ENCODE data around the gene CD80.

Gene CD80

DNA sequence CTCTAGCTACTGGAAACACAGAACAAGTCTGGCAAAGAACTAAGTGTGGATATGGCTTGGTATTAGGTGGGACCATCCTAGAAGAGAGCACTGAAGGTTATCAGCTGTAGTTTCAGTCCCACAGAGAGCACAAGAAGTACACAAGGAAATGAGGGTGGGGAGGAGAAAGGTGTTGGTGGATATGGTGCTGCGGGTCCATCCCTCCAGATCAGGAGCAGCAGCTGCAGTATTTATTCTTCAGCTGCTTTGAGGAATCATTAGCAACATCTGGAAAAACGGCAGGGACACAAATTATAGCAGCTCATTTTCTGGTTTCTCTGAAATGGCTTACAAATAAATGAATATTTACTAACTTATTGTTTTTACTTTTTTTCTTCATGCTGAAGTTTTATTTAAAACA, 29.0 kb downstream of the CD80 start:
- Histone ChIP-seq H3K4me1 (ENCODE audit: control insufficient read depth in 5 of 5, insufficient read depth in 5 of 5, low read length in 5 of 5) (peaks cover 0 to 4% (median 0%) of the 10 kb centered on the region in 5 donors), H3K9me3 (ENCODE audit: control insufficient read depth in 5 of 5, low read length in 5 of 5) (no peaks in the 10 kb centered on the region)

DNA sequence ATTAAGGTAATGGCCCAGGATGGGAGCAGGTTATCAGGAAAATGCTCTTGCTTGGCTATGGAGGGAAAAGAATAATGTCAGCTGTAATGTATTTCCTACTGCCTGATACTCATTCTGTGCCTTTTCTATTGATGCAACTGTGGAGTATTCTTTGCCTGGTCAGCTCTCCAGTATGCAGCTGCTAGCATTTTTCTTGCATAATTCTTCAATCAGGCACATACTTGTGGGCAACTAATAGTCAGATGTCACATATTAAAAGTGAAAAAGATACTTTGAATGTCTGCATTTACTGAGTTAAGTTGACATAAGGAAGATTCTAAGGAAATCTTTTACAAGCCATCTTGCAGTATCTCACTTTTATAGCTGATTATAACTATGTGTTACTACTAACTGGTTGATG, 29.5 kb downstream of the CD80 start:
- peaks cover 0 to 4% (median 0%) of the 10 kb centered on the region in 5 donors for H3K4me1 ChIP-seq (ENCODE audit: control insufficient read depth in 5 of 5, insufficient read depth in 5 of 5, low read length in 5 of 5)

More for the DNA sequence above, 29.0 kb downstream of the CD80 start:
- Histone ChIP-seq H3K9ac (ENCODE audit: low read length in 5 of 5) (no peak overlapping the region), H3K27me3 (ENCODE audit: control insufficient read depth in 5 of 5, insufficient read depth in 4 of 5, low read length in 5 of 5) (no peaks in the 10 kb centered on the region), H3K27ac (ENCODE audit: low read depth, low read length) (no peak overlapping the region), H3K4me3 (ENCODE audit: low read depth in 1 of 5, low read length in 5 of 5) (no peak overlapping the region), H3K36me3 (ENCODE audit: control insufficient read depth in 5 of 5, insufficient read depth in 5 of 5, low read length in 5 of 5) (peaks cover 0 to 4% (median 3%) of the 10 kb centered on the region in 5 donors)

DNA sequence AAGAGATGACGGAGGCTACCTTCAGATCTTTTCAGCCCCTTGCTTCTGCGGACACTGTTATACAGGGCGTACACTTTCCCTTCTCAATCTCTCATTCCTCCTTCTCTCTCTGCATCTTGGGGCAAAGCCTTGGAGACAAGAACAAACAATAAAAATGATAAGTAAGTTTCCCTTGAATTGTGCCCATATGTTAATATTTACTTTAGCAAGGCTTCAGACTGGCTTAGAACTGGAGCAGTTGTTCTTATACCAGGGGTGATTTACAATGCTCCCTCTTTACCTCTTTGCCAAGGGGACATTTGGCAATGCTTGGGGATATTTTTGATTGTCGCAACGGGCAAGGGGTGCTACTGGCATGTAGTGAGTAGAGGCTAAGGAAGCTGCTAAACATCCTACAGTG, 31.7 kb downstream of the CD80 start:
- Histone ChIP-seq H3K27ac (ENCODE audit: low read depth, low read length) (no peak overlapping the region), H3K4me1 (ENCODE audit: control insufficient read depth in 5 of 5, insufficient read depth in 5 of 5, low read length in 5 of 5) (peaks cover 0 to 8% (median 0%) of the 10 kb centered on the region in 5 donors), H3K4me3 (ENCODE audit: low read depth in 1 of 5, low read length in 5 of 5) (no peak overlapping the region), H3K27me3 (ENCODE audit: control insufficient read depth in 5 of 5, insufficient read depth in 4 of 5, low read length in 5 of 5) (no peaks in the 10 kb centered on the region), H3K9ac (ENCODE audit: low read length in 5 of 5) (no peak overlapping the region), H3K9me3 (ENCODE audit: control insufficient read depth in 5 of 5, low read length in 5 of 5) (no peaks in the 10 kb centered on the region), H3K36me3 (ENCODE audit: control insufficient read depth in 5 of 5, insufficient read depth in 5 of 5, low read length in 5 of 5) (peaks cover 18 to 24% (median 22%) of the 10 kb centered on the region in 5 donors)

More for the DNA sequence above, 29.5 kb downstream of the CD80 start:
- peaks cover 0 to 8% (median 4%) of the 10 kb centered on the region in 5 donors for H3K36me3 ChIP-seq (ENCODE audit: control insufficient read depth in 5 of 5, insufficient read depth in 5 of 5, low read length in 5 of 5)
- no peaks in the 10 kb centered on the region for H3K27me3 ChIP-seq (ENCODE audit: control insufficient read depth in 5 of 5, insufficient read depth in 4 of 5, low read length in 5 of 5)
- no peak overlapping the region for H3K27ac ChIP-seq (ENCODE audit: low read depth, low read length)
- H3K9me3 ChIP-seq (ENCODE audit: control insufficient read depth in 5 of 5, low read length in 5 of 5) = no peaks in the 10 kb centered on the region
- H3K4me3 ChIP-seq (ENCODE audit: low read depth in 1 of 5, low read length in 5 of 5) = no peak overlapping the region
- no peak overlapping the region for H3K9ac ChIP-seq (ENCODE audit: low read length in 5 of 5)

DNA sequence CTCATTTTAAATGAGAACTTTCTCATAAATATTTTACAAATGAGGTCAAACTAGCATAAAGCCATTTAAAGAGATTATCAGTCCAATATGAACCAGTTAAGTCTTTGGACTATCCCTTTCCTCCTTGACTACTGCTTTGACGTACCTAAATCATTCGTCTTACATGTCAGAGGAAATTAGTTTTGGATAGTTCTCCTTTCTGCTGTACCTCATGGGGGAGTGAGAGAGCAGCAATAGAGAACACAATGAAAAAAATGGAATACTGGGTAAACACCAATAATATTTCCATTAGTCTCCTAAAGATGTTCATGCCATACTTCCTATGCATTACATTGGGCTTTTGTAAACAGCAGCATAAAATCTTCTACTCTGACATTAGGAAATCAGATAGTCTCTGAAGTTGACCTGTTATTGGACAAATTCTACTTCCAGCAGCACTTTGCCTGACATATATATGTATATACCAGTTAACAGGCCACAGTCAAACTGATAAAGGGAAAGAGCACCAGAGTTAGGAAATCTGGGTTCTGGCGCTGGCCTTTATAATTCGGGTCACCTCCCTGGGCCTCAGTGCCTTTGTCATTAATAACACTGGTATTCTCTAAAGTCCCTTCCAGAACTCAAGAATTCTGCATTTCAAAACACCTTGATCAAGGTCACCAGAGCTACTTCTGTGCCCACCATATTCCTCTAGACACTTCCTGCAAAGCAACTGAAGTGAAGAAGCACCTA, 34.3 kb downstream of the CD80 start:
- Histone ChIP-seq H3K4me1 (ENCODE audit: control insufficient read depth in 5 of 5, insufficient read depth in 5 of 5, low read length in 5 of 5) (peaks cover 0 to 4% (median 0%) of the 10 kb centered on the region in 5 donors), H3K36me3 (ENCODE audit: control insufficient read depth in 5 of 5, insufficient read depth in 5 of 5, low read length in 5 of 5) (peaks cover 29 to 46% (median 39%) of the 10 kb centered on the region in 5 donors), H3K9ac (ENCODE audit: low read length in 5 of 5) (peak overlapping the region in 1 of 5 donors; percentile 1), H3K27ac (ENCODE audit: low read depth, low read length) (no peak overlapping the region), H3K9me3 (ENCODE audit: control insufficient read depth in 5 of 5, low read length in 5 of 5) (no peaks in the 10 kb centered on the region), H3K27me3 (ENCODE audit: control insufficient read depth in 5 of 5, insufficient read depth in 4 of 5, low read length in 5 of 5) (no peaks in the 10 kb centered on the region), H3K4me3 (ENCODE audit: low read depth in 1 of 5, low read length in 5 of 5) (no peak overlapping the region)

DNA sequence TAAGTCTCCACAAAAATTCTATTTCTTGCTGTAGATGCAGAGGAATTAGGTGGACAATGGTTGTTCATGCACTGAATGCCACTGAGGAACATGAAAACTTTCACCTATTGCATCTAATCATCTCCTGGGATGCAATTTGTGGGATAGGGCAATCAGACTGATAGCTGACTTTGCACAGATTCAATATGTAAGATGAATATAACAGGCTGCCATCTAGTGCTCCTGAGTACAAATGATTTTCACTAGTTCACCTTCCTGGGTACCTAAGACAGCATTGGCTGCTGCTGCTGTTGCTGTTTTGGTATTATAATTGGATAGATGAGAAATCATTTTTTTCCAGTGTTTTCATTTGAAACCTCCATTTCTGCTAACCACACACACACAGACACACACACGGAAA, 41.4 kb downstream of the CD80 start:
- Histone ChIP-seq H3K9me3 (ENCODE audit: control insufficient read depth in 5 of 5, low read length in 5 of 5) (no peaks in the 10 kb centered on the region), H3K27ac (ENCODE audit: low read depth, low read length) (no peak overlapping the region), H3K4me3 (ENCODE audit: low read depth in 1 of 5, low read length in 5 of 5) (no peak overlapping the region), H3K27me3 (ENCODE audit: control insufficient read depth in 5 of 5, insufficient read depth in 4 of 5, low read length in 5 of 5) (no peaks in the 10 kb centered on the region), H3K9ac (ENCODE audit: low read length in 5 of 5) (no peak overlapping the region), H3K36me3 (ENCODE audit: control insufficient read depth in 5 of 5, insufficient read depth in 5 of 5, low read length in 5 of 5) (peaks cover 58 to 96% (median 76%) of the 10 kb centered on the region in 5 donors), H3K4me1 (ENCODE audit: control insufficient read depth in 5 of 5, insufficient read depth in 5 of 5, low read length in 5 of 5) (no peaks in the 10 kb centered on the region)

DNA sequence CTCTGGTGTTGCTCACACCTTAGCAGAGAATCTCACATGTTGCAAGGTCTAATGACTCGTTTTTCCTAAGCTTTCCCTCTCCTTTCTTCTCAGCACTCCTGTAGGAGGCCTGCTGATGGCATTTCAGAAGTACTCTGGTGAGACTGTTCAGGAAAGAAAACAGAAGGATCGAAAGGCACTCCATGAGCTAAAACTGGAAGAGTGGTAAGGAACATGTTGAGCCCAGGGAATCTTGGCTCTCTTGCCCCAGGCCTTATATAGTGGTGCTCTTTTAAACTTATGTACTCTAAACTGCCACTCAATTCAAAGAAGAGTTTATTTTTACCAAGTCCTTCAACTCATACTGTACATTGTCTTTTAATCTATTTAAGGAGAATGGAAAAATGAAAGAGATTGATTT, 42.3 kb downstream of the CD80 start:
- H3K27ac ChIP-seq (ENCODE audit: low read depth, low read length) = no peak overlapping the region

DNA sequence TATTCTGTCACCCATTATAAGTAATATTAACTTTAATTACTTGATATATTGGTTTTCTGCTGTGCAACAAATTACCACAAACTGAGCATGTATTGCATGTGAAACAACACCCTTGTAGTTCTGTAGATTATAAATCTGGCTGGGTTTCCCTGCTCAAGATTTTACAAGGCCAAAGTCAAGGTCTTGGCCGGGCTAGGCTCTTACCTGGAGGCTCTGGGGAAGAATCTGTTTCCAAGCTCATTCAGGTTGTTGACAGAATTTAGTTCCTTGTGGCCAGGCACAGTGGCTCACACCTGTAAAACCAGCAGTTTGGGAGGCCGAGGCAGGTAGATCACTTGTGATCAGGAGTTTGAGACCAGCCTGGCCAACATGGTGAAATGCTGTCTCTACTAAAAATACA, 44.8 kb downstream of the CD80 start:
- Histone ChIP-seq H3K4me1 (ENCODE audit: control insufficient read depth in 5 of 5, insufficient read depth in 5 of 5, low read length in 5 of 5) (no peaks in the 10 kb centered on the region), H3K27me3 (ENCODE audit: control insufficient read depth in 5 of 5, insufficient read depth in 4 of 5, low read length in 5 of 5) (no peaks in the 10 kb centered on the region), H3K27ac (ENCODE audit: low read depth, low read length) (no peak overlapping the region), H3K4me3 (ENCODE audit: low read depth in 1 of 5, low read length in 5 of 5) (no peak overlapping the region), H3K9ac (ENCODE audit: low read length in 5 of 5) (no peak overlapping the region), H3K9me3 (ENCODE audit: control insufficient read depth in 5 of 5, low read length in 5 of 5) (no peaks in the 10 kb centered on the region), H3K36me3 (ENCODE audit: control insufficient read depth in 5 of 5, insufficient read depth in 5 of 5, low read length in 5 of 5) (peaks cover 47 to 75% (median 66%) of the 10 kb centered on the region in 5 donors)

More for the DNA sequence above, 42.3 kb downstream of the CD80 start:
- H3K9me3 ChIP-seq (ENCODE audit: control insufficient read depth in 5 of 5, low read length in 5 of 5) = no peaks in the 10 kb centered on the region
- H3K4me1 ChIP-seq (ENCODE audit: control insufficient read depth in 5 of 5, insufficient read depth in 5 of 5, low read length in 5 of 5) = no peaks in the 10 kb centered on the region
- peak overlapping the region in 1 of 5 donors; percentile 11 for H3K9ac ChIP-seq (ENCODE audit: low read length in 5 of 5)
- no peaks in the 10 kb centered on the region for H3K27me3 ChIP-seq (ENCODE audit: control insufficient read depth in 5 of 5, insufficient read depth in 4 of 5, low read length in 5 of 5)
- peaks cover 55 to 93% (median 78%) of the 10 kb centered on the region in 5 donors for H3K36me3 ChIP-seq (ENCODE audit: control insufficient read depth in 5 of 5, insufficient read depth in 5 of 5, low read length in 5 of 5)
- H3K4me3 ChIP-seq (ENCODE audit: low read depth in 1 of 5, low read length in 5 of 5) = no peak overlapping the region

DNA sequence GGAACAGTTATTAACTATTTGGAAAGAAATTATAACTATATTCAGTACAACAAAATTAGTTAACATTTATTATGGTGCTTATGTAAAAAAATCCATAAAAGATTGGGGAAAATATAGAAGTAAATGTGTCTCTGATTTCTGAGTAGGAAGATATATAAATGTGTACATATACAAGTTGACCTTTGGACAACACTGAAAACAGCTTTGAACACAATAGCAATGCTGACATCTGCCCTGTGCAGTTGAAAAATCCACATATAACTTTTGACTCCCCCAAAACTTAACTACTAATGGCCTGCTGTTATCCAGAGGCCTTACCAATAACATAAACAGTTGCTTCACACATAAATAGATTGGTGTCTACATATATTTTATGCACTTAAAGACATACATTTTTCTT, 48.7 kb downstream of the CD80 start:
- no peak overlapping the region for H3K9ac ChIP-seq (ENCODE audit: low read length in 5 of 5)
- H3K9me3 ChIP-seq (ENCODE audit: control insufficient read depth in 5 of 5, low read length in 5 of 5) = no peaks in the 10 kb centered on the region
- no peaks in the 10 kb centered on the region for H3K4me1 ChIP-seq (ENCODE audit: control insufficient read depth in 5 of 5, insufficient read depth in 5 of 5, low read length in 5 of 5)
- no peaks in the 10 kb centered on the region for H3K27me3 ChIP-seq (ENCODE audit: control insufficient read depth in 5 of 5, insufficient read depth in 4 of 5, low read length in 5 of 5)
- no peak overlapping the region for H3K4me3 ChIP-seq (ENCODE audit: low read depth in 1 of 5, low read length in 5 of 5)
- H3K27ac ChIP-seq (ENCODE audit: low read depth, low read length) = no peak overlapping the region
- peaks cover 35 to 64% (median 46%) of the 10 kb centered on the region in 5 donors for H3K36me3 ChIP-seq (ENCODE audit: control insufficient read depth in 5 of 5, insufficient read depth in 5 of 5, low read length in 5 of 5)

DNA sequence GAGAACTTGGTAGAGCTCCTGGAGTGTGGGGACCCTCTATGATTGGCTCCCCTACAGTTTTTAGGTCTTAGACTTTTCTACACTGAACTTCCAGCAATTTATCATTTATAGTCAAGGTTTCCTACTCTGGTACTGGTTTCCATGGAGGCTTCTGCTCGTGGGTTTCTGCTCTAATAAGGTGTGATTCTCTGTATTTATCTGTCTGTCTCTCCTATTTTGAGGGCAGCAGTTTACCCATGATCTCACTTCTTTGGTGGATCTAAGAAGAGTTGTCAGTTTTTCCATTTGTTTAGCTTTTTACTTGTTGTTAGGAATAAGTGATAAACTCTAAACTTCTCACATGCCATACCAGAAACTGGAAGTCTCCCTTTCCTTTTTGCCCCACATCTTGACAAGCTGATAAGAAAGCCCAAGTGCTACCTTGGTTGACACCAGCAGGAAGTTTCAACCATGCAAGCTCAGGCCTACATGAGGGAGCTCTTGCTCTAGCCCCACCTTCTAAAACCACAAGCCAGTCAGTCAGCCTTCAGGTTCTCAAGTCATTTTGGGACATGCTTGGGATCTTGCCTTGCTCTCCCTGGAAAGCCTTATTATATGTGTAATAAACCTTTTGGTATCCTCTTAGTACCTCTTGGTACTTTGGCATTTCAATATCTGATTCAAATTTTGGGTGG, 51.1 kb downstream of the CD80 start:
- H3K9ac ChIP-seq (ENCODE audit: low read length in 5 of 5) = no peak overlapping the region
- H3K9me3 ChIP-seq (ENCODE audit: control insufficient read depth in 5 of 5, low read length in 5 of 5) = no peaks in the 10 kb centered on the region
- no peaks in the 10 kb centered on the region for H3K4me1 ChIP-seq (ENCODE audit: control insufficient read depth in 5 of 5, insufficient read depth in 5 of 5, low read length in 5 of 5)
- no peak overlapping the region for H3K27ac ChIP-seq (ENCODE audit: low read depth, low read length)
- H3K27me3 ChIP-seq (ENCODE audit: control insufficient read depth in 5 of 5, insufficient read depth in 4 of 5, low read length in 5 of 5) = no peaks in the 10 kb centered on the region
- H3K4me3 ChIP-seq (ENCODE audit: low read depth in 1 of 5, low read length in 5 of 5) = no peak overlapping the region
- peaks cover 29 to 51% (median 41%) of the 10 kb centered on the region in 5 donors for H3K36me3 ChIP-seq (ENCODE audit: control insufficient read depth in 5 of 5, insufficient read depth in 5 of 5, low read length in 5 of 5)

DNA sequence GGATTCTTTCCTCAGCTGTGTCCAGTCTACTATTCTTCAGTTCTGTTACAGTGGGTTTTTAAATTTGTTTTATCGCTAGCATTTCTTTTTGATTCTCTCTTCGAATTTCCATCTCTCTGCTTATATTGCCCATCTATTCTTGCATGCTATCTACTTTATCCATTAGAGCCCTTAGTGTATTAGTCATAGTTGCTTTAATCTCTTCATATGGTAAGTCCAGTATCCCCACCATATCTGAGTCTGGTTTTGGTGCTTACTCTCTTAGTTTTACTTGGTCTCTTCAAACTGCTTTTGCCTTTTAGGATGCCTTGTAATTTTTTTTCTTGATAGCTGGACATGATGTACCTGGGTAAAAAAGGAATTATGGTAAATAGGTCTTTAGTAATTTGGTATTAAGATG, 52.0 kb downstream of the CD80 start:
- H3K27ac ChIP-seq (ENCODE audit: low read depth, low read length) = no peak overlapping the region

More for the DNA sequence above, 52.0 kb downstream of the CD80 start:
- Histone ChIP-seq H3K27me3 (ENCODE audit: control insufficient read depth in 5 of 5, insufficient read depth in 4 of 5, low read length in 5 of 5) (no peaks in the 10 kb centered on the region), H3K9ac (ENCODE audit: low read length in 5 of 5) (no peak overlapping the region), H3K4me3 (ENCODE audit: low read depth in 1 of 5, low read length in 5 of 5) (no peak overlapping the region), H3K9me3 (ENCODE audit: control insufficient read depth in 5 of 5, low read length in 5 of 5) (no peaks in the 10 kb centered on the region), H3K36me3 (ENCODE audit: control insufficient read depth in 5 of 5, insufficient read depth in 5 of 5, low read length in 5 of 5) (peaks cover 29 to 44% (median 38%) of the 10 kb centered on the region in 5 donors), H3K4me1 (ENCODE audit: control insufficient read depth in 5 of 5, insufficient read depth in 5 of 5, low read length in 5 of 5) (no peaks in the 10 kb centered on the region)
